HG03432 (cell line): ENCODE data around the gene DYSF.
"Not testable (repeated sequence)": the region's sequence is repeated elsewhere in the genome, so short reads cannot be mapped to it uniquely, and the experiment has no call there.

Experiments used
- ATAC-seq: cut with Tn5 transposase; IDR thresholded peaks from one replicate; pipeline ENCODE4 v1.9.1; 2021; ENCODE audit warnings: mild to moderate bottlenecking, moderate library complexity; ENCODE audit not compliant: unreplicated experiment

Gene DYSF

GRCh38 chr2:71453404-71454220 is at the start of gene DYSF:
Gene DYSF (plus strand): TSS chr2:71453561.
- ATAC-seq = no peak

- ATAC-seq = no peak
These were observed 43.8 kb upstream of the DYSF start for GRCh38 chr2:71409611-71410010.

DNA sequence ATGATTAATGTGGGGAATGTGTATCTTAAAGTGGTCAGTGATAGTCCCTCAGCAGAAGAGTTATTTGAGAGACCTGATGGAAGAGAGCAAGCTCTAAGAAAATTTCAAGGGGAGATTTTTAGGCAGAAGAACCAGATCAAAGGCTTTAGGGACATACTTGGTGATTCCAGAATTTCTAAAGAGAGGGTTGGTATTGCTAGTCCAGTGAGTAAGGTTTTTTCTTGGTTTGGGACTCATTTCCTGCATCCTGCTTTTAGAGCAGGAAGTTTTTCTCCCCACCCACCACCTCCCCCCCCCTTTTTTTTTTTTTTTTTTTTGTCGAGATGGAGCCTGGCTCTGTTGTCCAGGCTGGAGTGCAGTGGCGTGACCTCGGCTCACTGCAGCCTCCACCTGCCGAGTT is 42.7 kb upstream of the DYSF start:
- ATAC-seq = no peak

DNA sequence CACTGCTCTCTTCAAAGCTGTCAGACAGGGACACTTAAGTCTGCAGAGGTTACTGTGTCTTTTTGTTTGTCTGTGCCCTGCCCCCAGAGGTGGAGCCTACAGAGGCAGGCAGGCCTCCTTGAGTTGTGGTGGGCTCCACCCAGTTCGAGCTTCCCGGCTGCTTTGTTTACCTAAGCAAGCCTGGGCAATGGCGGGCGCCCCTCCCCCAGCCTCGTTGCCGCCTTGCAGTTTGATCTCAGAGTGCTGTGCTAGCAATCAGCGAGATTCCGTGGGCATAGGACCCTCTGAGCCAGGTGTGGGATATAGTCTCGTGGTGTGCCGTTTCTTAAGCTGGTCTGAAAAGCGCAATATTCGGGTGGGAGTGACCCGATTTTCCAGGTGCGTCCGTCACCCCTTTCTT is 36.5 kb upstream of the DYSF start:
- not testable (repeated sequence) for ATAC-seq

DNA sequence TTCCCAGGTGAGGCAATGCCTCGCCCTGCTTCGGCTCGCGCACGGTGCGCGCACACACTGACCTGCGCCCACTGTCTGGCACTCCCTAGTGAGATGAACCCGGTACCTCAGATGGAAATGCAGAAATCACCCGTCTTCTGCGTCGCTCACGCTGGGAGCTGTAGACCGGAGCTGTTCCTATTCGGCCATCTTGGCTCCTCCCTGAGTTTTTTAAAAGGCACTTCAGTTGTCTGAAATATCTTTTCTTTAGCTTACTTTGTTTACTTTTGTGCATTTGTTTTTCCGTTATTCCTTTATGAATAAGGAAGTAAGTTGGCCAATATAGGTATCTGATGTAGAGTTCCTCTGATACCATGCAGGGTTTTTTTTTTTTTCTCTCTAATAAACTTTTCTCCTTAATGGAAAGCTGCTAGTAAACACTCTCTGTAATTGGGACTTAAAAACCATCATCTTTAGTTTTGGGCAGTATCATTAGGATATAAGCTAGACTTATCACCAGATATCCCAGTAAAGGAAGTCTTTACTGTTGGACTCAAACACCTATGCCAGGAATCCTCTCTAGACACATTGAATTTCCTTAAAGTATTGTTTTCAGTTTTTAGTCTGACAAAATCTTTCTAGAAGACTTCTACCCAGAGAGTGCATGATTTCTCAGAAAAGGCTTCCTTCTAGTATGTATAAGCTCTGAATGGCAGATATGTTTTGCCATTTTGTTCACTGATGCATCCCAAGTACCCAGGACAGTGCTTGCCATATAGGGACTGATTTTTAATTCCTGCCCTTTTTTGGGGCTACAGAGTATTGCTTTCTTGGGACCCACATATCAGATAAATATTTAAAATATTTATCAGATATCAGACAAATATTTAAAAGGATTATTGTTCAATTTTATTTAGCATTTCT is 35.8 kb upstream of the DYSF start:
- no peak for ATAC-seq

DNA sequence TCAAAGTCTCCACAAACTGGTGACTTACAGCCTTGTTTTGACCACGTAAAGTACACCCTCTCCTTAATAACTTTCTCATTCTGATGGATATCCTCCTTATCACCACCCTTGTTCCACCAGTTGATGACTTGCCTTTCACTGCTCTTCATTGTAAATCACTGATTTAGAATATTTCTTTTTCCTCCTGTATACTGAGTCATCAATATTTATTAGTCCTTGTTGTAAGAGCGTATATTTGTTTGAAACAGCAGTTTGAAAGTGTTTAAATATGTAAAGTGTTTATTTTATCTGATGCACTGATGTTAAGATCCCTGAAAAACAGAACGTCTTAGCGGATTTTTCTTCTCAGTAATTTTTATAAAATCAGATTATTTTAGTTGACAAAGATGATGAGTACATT is 34.2 kb upstream of the DYSF start:
- ATAC-seq = no peak

DNA sequence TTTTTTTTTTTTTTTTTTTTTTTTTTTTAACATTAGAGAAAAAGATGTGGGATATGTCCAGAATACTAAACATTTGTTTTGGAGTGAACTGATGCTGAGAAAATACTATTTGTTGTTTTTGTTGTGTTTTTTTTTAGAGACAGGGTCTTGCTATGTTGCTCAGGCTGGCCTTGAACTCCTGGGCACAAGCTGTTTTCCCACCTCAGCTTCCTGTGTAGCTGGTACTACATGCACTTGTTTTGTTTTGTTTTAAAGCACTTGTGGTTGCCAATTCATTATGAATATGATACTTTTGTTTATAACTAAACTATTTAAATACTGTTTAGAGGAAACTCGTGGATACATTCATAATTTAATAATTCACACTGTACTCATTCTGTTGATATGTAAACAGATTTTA is 33.4 kb upstream of the DYSF start:
- ATAC-seq = no peak

DNA sequence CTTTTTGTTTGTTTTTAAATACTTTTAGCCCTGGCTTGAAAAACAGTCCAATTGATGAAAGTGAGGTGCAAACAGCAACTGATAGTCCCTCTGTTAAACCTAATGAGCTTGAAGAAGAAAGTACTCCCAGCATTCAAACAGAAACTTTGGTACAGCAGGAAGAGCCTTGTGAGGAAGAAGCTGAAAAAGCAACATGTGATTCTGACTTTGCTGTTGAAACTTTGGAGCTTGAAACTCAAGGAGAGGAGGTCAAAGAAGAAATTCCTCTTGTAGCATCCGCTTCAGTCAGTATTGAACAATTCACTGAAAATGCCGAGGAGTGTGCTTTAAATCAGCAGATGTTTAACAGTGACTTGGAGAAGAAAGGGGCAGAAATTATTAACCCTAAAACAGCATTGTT is 30.6 kb upstream of the DYSF start:
- no peak for ATAC-seq

- ATAC-seq = no peak
These were observed 29.4 kb upstream of the DYSF start for GRCh38 chr2:71423817-71424420.

- ATAC-seq = no peak
These were observed 26.6 kb upstream of the DYSF start for GRCh38 chr2:71426721-71427120.

DNA sequence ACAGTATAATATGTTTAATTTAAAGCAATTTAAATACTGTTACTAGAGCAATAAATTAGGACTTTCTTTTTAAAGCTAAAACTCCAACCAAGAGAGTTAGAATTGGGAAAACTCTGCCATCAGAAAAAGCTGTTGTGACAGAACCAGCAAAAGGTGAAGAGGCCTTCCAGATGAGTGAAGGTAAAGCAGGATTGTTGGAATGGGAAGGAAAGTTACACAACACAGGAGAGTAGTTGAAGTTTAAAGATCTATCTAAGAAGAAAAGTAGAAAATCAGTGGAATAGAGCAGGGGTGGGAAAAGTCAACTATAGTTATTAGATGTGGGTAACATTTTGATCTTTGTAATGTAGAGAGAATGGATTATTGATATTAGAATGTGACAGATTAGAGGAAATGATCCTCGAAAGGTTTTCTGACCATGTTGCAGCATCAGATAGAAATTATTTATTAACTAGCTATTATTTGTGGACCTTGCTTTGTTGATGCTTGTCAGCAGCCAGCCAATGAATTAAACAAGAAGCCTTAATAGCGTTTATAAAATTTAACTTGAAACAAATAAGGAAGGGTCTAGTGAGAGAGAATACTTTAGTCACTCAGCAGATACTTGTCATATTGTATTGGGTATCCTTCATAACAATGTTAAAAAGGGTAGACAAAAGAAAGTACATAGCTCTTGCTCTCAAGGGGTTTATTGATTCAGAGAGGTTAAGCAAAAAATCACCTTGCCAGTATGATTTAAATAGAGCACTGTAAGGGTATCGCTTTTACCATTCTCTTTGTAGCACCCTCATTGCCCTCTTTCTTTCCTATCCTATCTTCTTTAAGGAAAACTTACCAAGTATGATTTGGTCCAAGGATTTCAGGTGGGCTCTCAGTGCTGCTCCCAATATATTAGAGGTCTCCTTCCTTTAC is 24.6 kb upstream of the DYSF start:
- ATAC-seq = no peak

DNA sequence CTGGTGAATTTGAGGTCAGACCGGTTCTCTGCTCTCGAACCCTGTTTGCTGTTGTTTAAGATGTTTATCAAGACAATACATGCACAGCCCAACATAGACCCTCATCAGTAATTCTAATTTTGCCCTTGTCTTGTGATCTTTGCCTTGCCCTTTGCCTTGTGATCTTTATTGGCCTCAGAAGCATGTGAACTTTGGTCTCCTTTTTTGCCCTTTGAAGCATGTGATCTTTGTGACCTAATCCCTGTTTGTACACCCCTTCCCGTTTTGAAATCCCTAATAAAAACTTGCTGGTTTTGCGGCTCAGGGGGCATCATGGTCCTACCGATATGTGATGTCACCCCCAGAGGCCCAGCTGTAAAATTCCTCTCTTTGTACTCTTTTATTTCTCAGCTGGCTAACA is 8.2 kb upstream of the DYSF start:
- not testable (repeated sequence) for ATAC-seq

GRCh38 chr2:71446505-71446904 is 6.9 kb upstream of the DYSF start:
- ATAC-seq = no peak

DNA sequence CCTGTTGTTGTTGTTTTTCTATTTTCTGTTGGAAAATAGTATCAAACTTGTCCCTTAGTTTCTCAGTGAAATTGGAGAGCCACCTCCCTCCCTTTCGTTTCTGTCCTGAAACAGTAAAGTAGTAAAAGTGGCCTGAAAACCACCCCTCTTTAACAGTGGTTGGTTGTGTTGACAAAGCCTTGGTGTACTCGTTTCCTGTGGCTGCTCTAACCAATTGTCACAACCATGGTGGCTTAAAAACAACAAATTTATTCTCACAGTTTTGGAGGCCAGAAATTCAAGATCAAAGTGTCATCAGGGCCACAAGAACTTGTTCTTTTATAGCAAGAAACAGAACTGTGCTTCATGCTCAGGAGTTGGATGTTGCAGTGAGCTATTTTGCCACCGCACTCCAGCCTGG is 4.0 kb upstream of the DYSF start:
- no peak for ATAC-seq

- no peak for ATAC-seq
These were observed 1.7 kb upstream of the DYSF start for GRCh38 chr2:71451705-71452104.

GRCh38 chr2:71452565-71452964 is 796 bp upstream of the DYSF start:
- ATAC-seq = no peak

- no peak for ATAC-seq
These were observed 1.1 kb downstream of the DYSF start for GRCh38 chr2:71454221-71455010.

- ATAC-seq = no peak
These were observed 1.8 kb downstream of the DYSF start for GRCh38 chr2:71455011-71455740.
